Left lobe of liver (tissue), 2 donors: ENCODE results near the gene PPP1R1C. TPM values are rescaled to one million over a fixed set of nuclear protein-coding genes. Genes with fewer than 3 reads are reported as not detected.

ENCODE experiments used
- ATAC-seq: fragments of 200-7000 bp; cut with Tn5 transposase; one replicate; pipeline ENCODE4 v1.9.1; 2020; ENCODE audit warnings: mild to moderate bottlenecking, moderate library complexity
- DNase-seq: peaks from one replicate; pipeline ENCODE4 v3.0.0-alpha.2; 2020; ENCODE audit warnings: low spot score
- total RNA-seq: library from RNA; stranded (reverse); gene quantifications from one replicate; pipeline ENCODE4 v1.2.1, GENCODE V29; 2021
- donor health status: DM: no; HTN: no; CAD: no; lungs with moderate emphysema.
- donor health status: DM: no; HTN: yes; CAD: no.

The PPP1R1C gene
- total RNA-seq, 1 donor from 2014 or later = 7.2 TPM

DNA sequence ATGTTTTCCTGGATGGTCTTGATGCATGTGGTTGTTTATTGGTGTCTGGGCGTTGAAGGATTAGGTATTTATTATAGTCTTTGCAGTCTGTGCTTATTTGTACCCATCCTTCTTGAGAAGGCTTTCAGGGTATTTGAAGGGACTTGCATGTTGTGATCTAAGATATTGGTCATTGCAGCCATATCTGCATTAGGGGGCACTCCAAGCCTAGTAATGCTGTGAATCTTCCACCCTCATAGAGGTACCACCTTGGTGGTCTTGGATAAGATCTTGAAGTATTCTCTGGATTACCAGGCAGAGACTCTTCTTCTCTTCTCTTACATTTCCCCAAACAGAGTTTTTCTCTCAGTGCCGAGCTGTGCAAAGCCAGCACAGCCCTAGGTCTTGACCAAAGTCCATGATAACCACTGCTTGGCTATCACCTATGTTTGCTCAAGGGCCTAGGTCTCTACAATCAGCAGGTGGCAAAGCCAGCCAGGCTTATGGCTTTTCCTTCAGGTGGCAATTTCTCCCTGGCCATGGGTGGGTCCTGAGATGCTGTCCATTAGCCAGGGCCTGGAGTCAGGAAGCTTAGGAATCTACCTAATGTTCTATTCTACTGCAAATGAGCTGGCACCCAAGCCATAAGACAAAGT, 15.4 kb upstream of the PPP1R1C start:
- no peak for DNase-seq
- ATAC-seq = peak; percentile 99

GRCh38 chr2:181971032-181971431, 14.6 kb upstream of the PPP1R1C start:
- no peak for ATAC-seq
- DNase-seq = no peak

GRCh38 chr2:181972431-181973170, 13.1 kb upstream of the PPP1R1C start:
- no peak for ATAC-seq
- no peak for DNase-seq

GRCh38 chr2:181973171-181973783, 12.4 kb upstream of the PPP1R1C start:
- no peak for DNase-seq

GRCh38 chr2:181977661-181978350, 7.8 kb upstream of the PPP1R1C start:
- DNase-seq = no peak
- no peak for ATAC-seq

More at GRCh38 chr2:181973171-181973783, 12.4 kb upstream of the PPP1R1C start:
- no peak for ATAC-seq

DNA sequence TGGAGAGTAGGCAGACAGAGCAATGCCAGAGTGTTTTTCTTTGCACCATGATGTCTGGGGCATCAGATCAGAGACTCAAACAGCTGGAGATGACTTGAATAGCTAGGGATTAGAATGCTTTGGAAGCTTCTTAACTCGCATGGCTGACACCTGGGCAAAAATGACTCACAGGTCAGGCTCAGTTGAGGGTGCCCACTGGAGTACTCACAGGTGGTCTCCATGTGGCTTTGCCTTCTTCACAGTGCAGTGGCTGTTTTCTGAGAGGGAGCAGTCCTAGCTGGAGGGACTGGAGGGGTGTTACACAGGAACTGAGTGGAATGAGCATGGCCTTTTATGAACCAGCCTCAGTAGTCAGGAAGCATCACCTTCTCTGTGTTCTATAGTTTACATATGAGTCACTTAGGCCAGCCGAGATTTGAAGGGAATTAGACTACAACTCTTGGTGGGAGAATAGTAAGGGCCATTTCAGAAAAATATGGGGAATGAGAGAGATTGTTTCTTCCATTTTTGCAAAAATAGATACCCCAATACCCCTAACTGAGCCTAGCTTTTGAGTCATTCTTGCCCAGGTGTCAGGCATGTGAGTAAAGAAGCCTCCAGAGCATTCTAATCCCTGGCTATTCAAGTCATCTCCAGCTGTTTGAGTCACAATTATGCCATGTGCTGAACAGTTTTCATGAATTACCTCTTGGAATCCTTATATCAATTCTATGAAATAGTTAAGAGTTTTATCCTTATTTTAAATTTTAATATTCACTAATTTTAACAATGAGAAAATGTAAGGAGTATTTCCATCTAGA, 7.1 kb upstream of the PPP1R1C start:
- no peak for ATAC-seq
- no peak for DNase-seq

DNA sequence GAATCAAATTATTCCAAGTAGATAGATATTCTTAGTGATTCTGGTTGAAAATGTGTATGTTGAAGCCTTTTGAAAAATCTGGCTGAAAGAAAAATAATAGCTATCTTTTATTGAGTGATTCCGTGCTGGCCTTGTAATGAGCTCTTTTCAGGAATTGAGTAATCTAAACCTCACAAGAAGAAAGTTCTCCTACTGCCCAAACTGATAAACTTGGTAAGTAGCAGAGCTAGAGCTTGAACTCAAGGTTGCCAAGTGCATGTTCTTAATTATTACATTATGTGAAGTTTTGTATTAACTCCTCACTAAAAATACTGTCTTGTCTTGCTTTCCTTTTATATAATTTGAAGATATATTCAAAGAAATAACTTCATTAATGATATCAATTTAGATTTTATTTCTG, 1.6 kb upstream of the PPP1R1C start:
- ATAC-seq = no peak

DNA sequence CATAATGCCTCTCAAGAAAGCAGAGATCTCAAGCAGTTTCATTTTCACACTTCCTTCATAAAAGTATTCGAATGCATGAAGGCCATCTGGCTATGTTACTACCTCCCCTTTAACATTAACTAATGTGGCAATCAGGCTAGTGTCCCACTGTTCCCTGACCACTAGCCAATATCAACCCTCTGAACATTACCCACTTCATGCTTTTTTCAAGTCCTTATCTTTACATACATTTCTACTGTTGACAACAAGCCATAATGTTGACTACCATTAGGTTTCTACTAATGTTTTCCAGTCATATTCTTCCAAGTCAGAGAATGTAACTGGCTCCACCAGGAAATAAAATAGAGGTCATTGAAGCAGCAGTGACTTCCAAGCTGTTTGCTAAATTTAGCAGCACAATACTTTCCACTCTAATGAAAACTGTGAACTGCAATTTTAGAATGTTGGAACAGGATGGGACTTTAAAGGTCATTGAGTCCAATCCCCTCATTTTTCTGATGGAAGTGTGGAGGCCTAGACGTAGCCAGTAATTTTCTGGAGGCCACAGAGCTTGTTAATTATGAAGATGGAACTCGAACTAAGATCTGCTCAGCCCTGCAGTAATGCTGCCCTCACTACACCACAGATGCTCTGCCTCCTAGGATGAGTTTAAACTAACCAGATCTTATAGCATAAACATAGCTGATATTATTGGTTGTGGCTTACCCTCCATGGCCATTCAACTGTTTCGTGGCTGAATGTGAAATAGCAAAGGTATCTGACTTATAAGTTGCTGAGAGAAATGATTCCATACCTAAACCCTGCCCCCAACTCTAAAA, 630 bp upstream of the PPP1R1C start:
- DNase-seq = no peak
- no peak for ATAC-seq

More for the DNA sequence above, 1.6 kb upstream of the PPP1R1C start:
- no peak for DNase-seq

- DNase-seq = no peak
- no peak for ATAC-seq
Measured at GRCh38 chr2:181988154-181988924, 2.7 kb downstream of the PPP1R1C start.

DNA sequence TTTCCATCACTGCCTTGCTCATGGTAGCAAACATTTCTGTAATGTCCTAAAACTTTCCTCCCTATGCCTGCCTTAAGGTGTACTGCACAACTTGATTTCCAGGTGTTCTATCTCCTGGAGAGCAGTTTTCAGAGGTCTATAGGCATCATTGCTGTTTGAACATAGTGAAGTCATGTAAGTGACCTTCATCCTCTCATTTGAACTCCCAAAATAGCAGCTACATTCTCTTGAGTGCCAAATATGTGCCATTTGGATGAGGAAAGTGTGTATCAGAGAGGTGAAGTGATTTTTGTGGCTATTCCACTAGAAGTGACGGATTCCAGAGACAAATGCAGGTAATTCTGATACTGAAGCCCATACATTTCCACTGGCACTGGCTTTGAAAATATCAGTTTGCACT, 3.4 kb downstream of the PPP1R1C start:
- no peak for DNase-seq
- no peak for ATAC-seq

DNA sequence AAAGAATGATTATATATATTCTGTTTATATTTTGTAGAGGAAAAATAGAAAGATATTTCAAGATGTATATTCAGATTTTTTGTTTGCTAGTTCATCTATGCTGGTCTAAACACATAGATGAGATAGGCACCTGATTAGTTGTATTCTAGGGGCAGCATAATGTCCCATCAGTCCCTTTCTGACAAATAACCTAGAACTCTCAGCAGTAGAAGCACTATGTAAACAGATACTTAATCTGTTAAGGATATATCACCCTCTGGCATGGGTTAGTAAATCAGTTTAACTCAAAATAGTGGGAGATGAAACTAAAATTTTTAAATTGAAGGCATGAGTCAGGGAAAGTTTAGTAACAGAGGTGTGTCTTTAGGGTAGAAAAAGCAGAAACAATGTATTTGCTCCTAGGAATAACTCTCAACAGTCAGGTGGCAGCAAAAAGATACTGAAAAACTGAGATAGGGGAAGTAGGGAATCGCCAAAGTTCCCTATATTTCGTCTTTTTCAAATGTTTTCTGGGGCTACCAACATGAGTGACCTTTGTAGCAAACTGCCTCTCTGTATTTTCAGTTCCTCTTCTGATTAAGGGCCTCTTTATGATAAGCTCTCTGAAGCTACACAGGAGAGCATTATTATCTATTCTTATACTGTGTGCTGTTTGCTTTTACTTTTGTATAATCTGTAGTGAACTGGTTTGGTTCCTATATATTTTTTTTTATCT, 5.7 kb downstream of the PPP1R1C start:
- no peak for DNase-seq
- ATAC-seq = no peak

DNA sequence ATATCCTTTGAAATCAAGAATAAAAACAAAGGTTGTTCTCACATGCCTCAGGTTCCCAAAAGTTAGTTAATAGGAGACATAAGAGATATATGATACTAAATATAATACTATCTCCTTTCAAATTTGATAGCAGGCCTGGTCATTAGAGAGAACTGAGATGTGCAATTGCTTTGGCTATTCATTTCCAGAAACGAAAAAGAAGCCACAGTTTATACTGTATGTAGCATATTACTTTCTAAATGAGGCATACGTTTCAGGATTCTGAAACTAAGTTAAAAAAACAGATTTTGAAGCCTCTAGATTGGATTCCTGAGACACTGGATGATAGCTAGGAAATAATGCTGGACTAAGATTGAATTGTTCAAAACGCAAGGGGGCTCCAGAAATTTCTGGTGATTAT, 7.1 kb downstream of the PPP1R1C start:
- no peak for ATAC-seq
- DNase-seq = no peak

GRCh38 chr2:181995289-181995688, 9.6 kb downstream of the PPP1R1C start:
- no peak for ATAC-seq
- no peak for DNase-seq

- no peak for ATAC-seq
- DNase-seq = no peak
Measured at GRCh38 chr2:181998041-181998835, 12.6 kb downstream of the PPP1R1C start.

DNA sequence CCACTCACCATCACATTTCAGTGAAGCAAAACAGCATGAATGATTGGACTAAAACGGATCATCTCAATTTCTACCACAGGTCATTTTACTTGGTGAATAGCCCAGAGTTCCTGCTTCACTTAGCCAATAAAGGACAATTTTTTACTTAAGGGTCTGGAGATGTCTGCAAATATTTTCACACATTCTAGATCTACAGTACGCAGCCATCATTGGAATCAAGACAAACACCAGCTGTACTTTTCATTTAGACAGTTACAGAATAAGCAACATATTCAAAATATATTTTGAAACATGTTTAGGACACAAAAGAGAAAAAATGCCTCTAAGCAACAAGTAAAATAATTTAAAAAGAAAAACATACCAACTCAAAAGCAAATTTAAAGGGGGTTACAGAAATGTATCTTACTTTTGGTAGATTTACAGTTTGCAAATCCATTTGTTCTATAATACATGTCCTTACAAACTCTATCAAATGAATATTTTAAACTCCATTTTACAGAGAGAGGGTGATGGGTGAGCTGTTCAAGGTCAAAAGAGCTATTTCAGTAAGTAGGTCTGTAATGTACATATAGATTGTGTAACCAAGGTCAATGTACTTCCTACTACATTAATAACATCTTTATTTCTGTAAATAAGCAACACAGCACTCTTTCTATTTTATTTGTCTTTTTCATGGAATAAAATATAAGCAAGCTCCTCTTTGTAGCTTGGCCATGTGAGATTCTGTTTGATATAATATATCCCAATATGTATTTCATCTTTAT, 13.4 kb downstream of the PPP1R1C start:
- DNase-seq (no peak), ATAC-seq (no peak)

DNA sequence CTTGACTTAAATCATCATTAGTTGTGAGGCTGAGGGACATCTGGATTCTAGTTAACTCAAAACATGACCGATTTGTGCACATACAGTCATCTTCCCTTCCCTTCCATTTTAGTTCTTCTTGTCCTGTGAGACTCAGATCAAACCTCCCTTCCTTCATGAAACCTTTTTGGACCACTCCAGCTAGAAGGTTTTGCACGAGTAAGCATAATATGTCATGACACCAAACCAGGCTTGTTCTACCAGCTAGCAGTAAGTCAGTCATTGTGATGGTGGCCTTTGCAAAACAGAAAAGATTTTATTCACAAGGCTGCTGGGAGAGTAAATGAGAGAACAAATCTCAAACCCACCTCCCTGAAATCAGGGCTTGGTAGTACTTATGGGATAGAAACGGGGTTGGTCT, 14.3 kb downstream of the PPP1R1C start:
- no peak for ATAC-seq
- no peak for DNase-seq

- DNase-seq = no peak
Measured at GRCh38 chr2:182004945-182005520, 19.4 kb downstream of the PPP1R1C start.

More at GRCh38 chr2:182004945-182005520, 19.4 kb downstream of the PPP1R1C start:
- no peak for ATAC-seq
